DMS 273 treated with DMSO at 0.1 percent for 48 hours (cell line): ENCODE measurements around the gene KCNJ6.
"Not testable (repeated sequence)": the region's sequence is repeated elsewhere in the genome, so short reads cannot be mapped to it uniquely, and the experiment has no call there.

ENCODE experiments used
- DNase-seq: peaks from one replicate; lab custom pipeline; 2025; lab: John Stamatoyannopoulos, UW

The KCNJ6 gene

GRCh38 chr21:37645848-37646247 is 270.4 kb downstream of the KCNJ6 start:
- no peak for DNase-seq

GRCh38 chr21:37644636-37645035 is 271.6 kb downstream of the KCNJ6 start:
- no peak for DNase-seq

- not testable (repeated sequence) for DNase-seq
These were observed 272.4 kb downstream of the KCNJ6 start for GRCh38 chr21:37643862-37644261.

- DNase-seq: no peak
These were observed 273.8 kb downstream of the KCNJ6 start for GRCh38 chr21:37642493-37642892.

GRCh38 chr21:37639756-37640155 is 276.5 kb downstream of the KCNJ6 start:
- no peak for DNase-seq

- DNase-seq: no peak
These were observed 280.0 kb downstream of the KCNJ6 start for GRCh38 chr21:37636152-37636860.

- no peak for DNase-seq
These were observed 284.7 kb downstream of the KCNJ6 start for GRCh38 chr21:37631319-37632117.

GRCh38 chr21:37630872-37631271 is 285.4 kb downstream of the KCNJ6 start:
- DNase-seq: no peak

GRCh38 chr21:37628362-37628761 is 287.9 kb downstream of the KCNJ6 start:
- no peak for DNase-seq

GRCh38 chr21:37627561-37627960 is 288.7 kb downstream of the KCNJ6 start:
- DNase-seq: no peak

GRCh38 chr21:37627074-37627473 is 289.2 kb downstream of the KCNJ6 start:
- DNase-seq: no peak

GRCh38 chr21:37626320-37626719 is 289.9 kb downstream of the KCNJ6 start:
- no peak for DNase-seq

- DNase-seq: no peak
These were observed 292.6 kb downstream of the KCNJ6 start for GRCh38 chr21:37623689-37624088.

- DNase-seq: no peak
These were observed 293.1 kb downstream of the KCNJ6 start for GRCh38 chr21:37623183-37623582.

GRCh38 chr21:37622755-37623154 is 293.5 kb downstream of the KCNJ6 start:
- no peak for DNase-seq

GRCh38 chr21:37620401-37620800 is 295.9 kb downstream of the KCNJ6 start:
- no peak for DNase-seq

GRCh38 chr21:37619464-37619974 is 296.7 kb downstream of the KCNJ6 start:
- no peak for DNase-seq

- no peak for DNase-seq
These were observed 298.2 kb downstream of the KCNJ6 start for GRCh38 chr21:37618081-37618480.

- DNase-seq: no peak
These were observed 300.3 kb downstream of the KCNJ6 start for GRCh38 chr21:37615962-37616361.

- no peak for DNase-seq
These were observed 301.8 kb downstream of the KCNJ6 start for GRCh38 chr21:37614351-37614875.

- no peak for DNase-seq
These were observed 309.2 kb downstream of the KCNJ6 start for GRCh38 chr21:37607081-37607480.

GRCh38 chr21:37606549-37606948 is 309.7 kb downstream of the KCNJ6 start:
- no peak for DNase-seq

GRCh38 chr21:37605006-37605405 is 311.3 kb downstream of the KCNJ6 start:
- no peak for DNase-seq
